Epithelial cell of esophagus (primary cell): ENCODE measurements around the gene BCL6B.

Experiments used
- DNase-seq: peaks from one replicate; pipeline ENCODE4 v3.0.0; 2010; ENCODE audit warnings: low read depth
- H3K4me3 ChIP-seq: 2 replicates; pipeline ENCODE4 v1.5.1; 2011; ENCODE audit warnings: mild to moderate bottlenecking, low read length, control low read depth
- TF ChIP-seq, protein P1 (sequence below): IDR thresholded peaks from 2 replicates; pipeline ENCODE4 v1.5.1; 2011; ENCODE audit warnings: low read depth, mild to moderate bottlenecking, low read length, control low read depth, inconsistent platforms; ENCODE audit not compliant: insufficient read depth; ENCODE audit errors: missing control alignments

The BCL6B gene

DNA sequence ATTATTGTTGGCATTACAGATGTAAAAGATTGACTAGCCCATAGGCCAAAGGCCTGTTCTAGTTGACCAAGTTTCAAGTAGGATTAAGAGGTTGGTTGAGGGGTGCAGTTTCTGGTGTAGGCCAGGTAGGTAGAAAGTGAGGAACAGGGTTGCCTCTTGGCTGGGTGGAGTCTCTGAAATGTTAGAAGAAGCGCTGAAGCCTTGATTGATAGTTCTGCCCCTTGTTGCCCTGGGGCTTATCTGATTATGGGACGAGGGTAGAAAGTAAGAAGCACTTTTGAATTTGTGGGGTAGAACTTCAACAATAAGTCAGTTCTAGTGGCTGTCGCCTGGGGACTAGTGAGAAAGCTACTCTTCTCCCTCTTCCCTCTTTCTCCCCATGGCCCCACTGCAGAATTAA, 6.2 kb downstream of the BCL6B start:
- no peak overlapping the region for H3K4me3 ChIP-seq
- DNase-seq = no peak
- TF ChIP-seq, protein P1, sequence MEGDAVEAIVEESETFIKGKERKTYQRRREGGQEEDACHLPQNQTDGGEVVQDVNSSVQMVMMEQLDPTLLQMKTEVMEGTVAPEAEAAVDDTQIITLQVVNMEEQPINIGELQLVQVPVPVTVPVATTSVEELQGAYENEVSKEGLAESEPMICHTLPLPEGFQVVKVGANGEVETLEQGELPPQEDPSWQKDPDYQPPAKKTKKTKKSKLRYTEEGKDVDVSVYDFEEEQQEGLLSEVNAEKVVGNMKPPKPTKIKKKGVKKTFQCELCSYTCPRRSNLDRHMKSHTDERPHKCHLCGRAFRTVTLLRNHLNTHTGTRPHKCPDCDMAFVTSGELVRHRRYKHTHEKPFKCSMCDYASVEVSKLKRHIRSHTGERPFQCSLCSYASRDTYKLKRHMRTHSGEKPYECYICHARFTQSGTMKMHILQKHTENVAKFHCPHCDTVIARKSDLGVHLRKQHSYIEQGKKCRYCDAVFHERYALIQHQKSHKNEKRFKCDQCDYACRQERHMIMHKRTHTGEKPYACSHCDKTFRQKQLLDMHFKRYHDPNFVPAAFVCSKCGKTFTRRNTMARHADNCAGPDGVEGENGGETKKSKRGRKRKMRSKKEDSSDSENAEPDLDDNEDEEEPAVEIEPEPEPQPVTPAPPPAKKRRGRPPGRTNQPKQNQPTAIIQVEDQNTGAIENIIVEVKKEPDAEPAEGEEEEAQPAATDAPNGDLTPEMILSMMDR = no peak

DNA sequence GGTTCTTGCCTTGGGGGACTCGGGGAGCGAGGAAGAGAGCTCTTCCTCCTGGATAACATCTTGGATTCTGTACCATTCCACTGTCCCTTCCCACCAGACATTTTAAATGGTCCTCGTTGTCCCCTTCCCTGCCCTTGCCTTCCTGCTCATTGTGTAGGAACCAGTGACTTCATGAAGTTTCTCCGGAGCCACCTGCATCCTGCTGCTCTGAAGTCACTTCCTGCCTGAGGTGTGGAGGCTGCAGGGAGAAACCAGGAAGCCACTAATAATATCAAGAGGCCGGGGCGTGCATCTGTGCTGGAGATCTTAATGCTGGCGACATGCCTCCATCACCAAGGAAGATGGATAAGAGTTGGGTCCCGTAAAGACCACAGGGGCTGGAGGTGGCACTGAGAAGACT, 6.8 kb downstream of the BCL6B start:
- TF ChIP-seq, protein P1 = no peak
- DNase-seq = no peak
- no peak overlapping the region for H3K4me3 ChIP-seq

DNA sequence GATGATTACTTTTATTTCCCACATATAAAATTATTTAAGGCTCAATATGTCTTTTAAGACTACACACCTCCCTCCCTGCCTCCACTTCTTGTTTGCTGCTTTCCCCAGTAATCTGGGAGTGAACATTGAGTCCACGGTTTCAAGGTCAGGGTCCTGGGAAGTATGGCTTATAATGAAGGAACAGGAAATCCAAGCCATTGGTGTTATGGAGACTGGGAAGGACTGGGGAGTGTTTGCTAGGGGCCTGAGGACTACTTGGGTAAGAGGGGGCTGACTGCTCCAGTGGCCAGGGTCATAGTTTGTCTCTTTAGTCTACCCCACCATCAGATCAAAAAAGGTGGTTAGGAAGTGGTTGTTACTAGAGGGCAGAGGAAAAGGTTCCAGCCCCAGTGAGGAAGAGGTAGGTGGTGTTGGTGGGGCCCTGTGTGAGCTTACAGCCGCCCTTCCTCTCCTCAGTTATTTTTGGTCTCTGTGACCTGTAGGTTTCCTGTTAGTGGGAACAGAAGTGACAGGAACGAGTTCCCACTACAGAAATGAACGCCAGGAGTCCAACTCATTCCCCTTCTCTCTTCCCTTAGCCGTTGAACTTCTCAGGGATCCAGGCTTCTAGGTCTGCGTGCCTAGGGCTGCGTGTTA, 12.2 kb downstream of the BCL6B start:
- peak overlapping the region; percentile 65 for H3K4me3 ChIP-seq
- TF ChIP-seq, protein P1 = no peak
- DNase-seq = no peak

DNA sequence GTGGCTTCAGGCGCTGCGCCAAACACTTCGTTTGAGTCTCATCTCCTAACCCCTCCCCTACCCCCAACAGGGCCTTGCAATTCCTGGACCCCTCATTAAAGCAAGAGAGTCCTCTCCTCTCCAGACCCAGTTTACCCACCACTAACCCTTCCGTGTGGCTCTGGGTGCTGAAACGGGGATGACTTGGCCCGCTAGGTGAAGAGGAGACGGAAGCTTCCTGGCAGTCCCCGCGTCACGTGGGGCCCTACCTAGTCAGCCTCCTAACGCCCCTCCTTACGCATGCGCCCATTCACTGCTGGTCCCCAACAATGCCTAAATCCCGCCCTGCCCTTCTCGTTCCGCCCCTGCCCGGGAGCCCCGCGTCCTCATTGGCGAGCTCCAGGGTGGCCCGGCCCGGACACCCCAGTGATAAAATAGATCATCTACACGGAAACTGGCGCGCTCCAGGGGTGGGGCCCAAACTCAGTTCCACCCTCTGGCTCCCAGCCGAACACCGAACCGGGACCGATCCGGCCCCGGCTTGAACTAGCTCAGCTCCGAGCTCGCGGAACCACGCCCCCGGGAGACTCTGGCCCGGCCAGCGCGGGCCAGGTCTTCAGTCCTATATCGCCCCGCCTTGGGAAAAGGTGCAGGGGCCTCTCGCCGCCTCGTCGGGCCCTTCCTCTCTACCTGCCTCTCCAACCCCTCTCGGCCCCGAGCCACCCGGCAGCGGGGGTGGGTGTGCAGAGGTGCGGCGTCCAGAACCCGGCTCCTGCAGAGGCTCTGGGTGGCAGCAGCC, 12.9 kb downstream of the BCL6B start, which contains the start of gene SLC16A13:
SLC16A13 (plus strand) TSS at position 425 of the 778 bp plus-strand sequence. CDS start 368 bp downstream, outside the sequence.
- peak within 1 kb of the TSS; percentile 65 for H3K4me3 ChIP-seq
- TF ChIP-seq, protein P1 = no peak
- peak; percentile 99 for DNase-seq

DNA sequence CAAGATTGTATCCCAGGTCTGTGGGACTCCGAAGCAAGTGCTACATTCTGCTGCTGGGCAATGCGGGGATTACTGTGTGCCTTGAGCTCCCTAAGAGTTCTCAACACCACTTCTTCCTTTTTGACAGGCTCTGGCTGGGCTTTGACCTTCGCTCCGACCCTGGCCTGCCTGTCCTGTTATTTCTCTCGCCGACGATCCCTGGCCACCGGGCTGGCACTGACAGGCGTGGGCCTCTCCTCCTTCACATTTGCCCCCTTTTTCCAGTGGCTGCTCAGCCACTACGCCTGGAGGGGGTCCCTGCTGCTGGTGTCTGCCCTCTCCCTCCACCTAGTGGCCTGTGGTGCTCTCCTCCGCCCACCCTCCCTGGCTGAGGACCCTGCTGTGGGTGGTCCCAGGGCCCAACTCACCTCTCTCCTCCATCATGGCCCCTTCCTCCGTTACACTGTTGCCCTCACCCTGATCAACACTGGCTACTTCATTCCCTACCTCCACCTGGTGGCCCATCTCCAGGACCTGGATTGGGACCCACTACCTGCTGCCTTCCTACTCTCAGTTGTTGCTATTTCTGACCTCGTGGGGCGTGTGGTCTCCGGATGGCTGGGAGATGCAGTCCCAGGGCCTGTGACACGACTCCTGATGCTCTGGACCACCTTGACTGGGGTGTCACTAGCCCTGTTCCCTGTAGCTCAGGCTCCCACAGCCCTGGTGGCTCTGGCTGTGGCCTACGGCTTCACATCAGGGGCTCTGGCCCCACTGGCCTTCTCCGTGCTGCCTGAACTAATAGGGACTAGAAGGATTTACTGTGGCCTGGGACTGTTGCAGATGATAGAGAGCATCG, 15.4 kb downstream of the BCL6B start:
- H3K4me3 ChIP-seq = no peak overlapping the region
- DNase-seq = no peak
- TF ChIP-seq, protein P1 = no peak

DNA sequence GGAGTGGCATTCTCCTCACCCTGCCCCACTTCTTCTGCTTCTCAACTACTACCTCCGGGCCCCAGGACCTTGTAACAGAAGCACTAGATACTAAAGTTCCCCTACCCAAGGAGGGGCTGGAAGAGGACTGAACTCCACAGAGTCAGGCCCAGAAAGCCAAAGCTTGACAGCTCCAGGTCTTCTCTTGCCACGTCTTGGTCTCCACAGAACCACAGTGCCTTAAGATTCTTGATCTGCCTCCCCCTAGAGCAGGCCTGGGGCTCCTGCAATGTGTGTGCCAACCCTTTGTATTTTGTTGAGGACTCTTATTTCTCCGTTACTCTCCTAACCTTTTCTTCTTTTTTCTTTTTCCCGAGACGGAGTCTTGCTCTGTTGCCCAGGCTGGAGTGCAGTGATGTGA, 17.0 kb downstream of the BCL6B start:
- TF ChIP-seq, protein P1 = no peak
- H3K4me3 ChIP-seq = no peak overlapping the region
- no peak for DNase-seq
